HG03159 (cell line): ENCODE results near the gene HSPA1L.
"Not testable (repeated sequence)": the region's sequence is repeated elsewhere in the genome, so short reads cannot be mapped to it uniquely, and the experiment has no call there.

Experiments
- ATAC-seq: cut with Tn5 transposase; IDR thresholded peaks from one replicate; pipeline ENCODE4 v1.9.1; 2021; ENCODE audit warnings: mild to moderate bottlenecking, moderate library complexity; ENCODE audit not compliant: unreplicated experiment

HSPA1L gene

GRCh38 chr6:31837369-31838113 lies 22.5 kb upstream of the HSPA1L start:
- no peak for ATAC-seq

GRCh38 chr6:31836474-31837368 lies 21.6 kb upstream of the HSPA1L start:
- no peak for ATAC-seq

- ATAC-seq: no peak
Measured at GRCh38 chr6:31836047-31836473, 21.0 kb upstream of the HSPA1L start.

GRCh38 chr6:31834367-31835250 lies 19.5 kb upstream of the HSPA1L start:
- ATAC-seq: peak; percentile 38

GRCh38 chr6:31831350-31832215 lies 16.5 kb upstream of the HSPA1L start:
- ATAC-seq: no peak

- ATAC-seq: no peak
Measured at GRCh38 chr6:31830886-31831335, 15.8 kb upstream of the HSPA1L start.

- ATAC-seq: no peak
Measured at GRCh38 chr6:31829633-31830283, 14.7 kb upstream of the HSPA1L start.

- ATAC-seq: peak; percentile 60
Measured at GRCh38 chr6:31827286-31828079, 12.4 kb upstream of the HSPA1L start, which contains the start of gene HSPA1B. TSS of gene HSPA1B (plus strand) at chr6:31827738. CDS start at chr6:31827951, 213 bp downstream.

GRCh38 chr6:31826793-31827285 lies 11.8 kb upstream of the HSPA1L start:
- peak; percentile 4 for ATAC-seq

- no peak for ATAC-seq
Measured at GRCh38 chr6:31825553-31825952, 10.5 kb upstream of the HSPA1L start.

GRCh38 chr6:31823592-31824196 lies 8.6 kb upstream of the HSPA1L start:
- not testable (repeated sequence) for ATAC-seq

GRCh38 chr6:31822036-31822821 lies 7.1 kb upstream of the HSPA1L start:
- no peak for ATAC-seq

GRCh38 chr6:31821301-31822035 lies 6.4 kb upstream of the HSPA1L start:
- ATAC-seq: no peak

GRCh38 chr6:31820399-31820798 lies 5.3 kb upstream of the HSPA1L start:
- not testable (repeated sequence) for ATAC-seq

GRCh38 chr6:31819871-31820299 lies 4.8 kb upstream of the HSPA1L start:
- ATAC-seq: no peak

GRCh38 chr6:31817929-31818511 lies 2.9 kb upstream of the HSPA1L start:
- not testable (repeated sequence) for ATAC-seq
